GM19240 (cell line): ENCODE results near the gene HMGA1.

Experiments
- DNase-seq: peaks from one replicate; pipeline ENCODE4 v3.0.0; 2011; ENCODE audit warnings: low spot score; ENCODE audit not compliant: insufficient read length

Gene HMGA1, protein sequence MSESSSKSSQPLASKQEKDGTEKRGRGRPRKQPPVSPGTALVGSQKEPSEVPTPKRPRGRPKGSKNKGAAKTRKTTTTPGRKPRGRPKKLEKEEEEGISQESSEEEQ

DNA sequence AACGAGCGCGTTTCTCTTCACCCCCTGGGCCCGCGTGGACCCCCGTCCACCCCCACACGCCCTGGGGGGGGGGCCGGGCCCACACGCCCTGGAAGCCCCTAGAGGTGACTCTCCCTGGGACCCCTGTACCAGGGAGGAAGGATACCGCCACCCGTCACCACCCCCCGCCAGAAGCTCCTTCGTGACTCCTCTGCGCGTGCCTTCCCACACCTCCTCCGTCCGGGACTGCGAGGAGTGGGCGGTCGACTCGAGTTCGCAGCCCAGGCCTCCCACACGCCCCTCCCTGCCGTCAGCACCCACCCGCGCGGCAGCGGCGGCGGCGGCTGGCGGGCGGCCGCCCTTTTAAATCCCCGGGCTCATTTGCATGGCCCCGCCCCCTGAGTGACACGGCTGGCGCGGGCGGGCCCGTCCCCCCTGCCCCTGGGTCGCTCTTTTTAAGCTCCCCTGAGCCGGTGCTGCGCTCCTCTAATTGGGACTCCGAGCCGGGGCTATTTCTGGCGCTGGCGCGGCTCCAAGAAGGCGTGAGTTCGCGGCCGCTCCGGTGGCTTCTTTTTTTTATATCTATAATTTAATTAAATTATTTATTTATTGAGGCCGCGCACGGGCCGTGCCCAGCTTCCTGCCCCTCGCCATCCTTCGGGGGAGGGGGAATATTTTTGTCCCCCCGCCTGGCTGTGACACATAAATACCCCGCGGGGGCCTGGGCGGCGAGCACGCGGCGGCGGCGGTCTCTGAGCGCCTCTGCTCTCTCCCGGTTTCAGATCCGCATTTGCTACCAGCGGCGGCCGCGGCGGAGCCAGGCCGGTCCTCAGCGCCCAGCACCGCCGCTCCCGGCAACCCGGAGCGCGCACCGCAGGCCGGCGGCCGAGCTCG is at the start of gene HMGA1:
Gene HMGA1, plus strand, starts transcription at position 431 of the 873 bp plus-strand sequence. CDS start 3,908 bp downstream, outside the sequence.
- peak; percentile 95 for DNase-seq

DNA sequence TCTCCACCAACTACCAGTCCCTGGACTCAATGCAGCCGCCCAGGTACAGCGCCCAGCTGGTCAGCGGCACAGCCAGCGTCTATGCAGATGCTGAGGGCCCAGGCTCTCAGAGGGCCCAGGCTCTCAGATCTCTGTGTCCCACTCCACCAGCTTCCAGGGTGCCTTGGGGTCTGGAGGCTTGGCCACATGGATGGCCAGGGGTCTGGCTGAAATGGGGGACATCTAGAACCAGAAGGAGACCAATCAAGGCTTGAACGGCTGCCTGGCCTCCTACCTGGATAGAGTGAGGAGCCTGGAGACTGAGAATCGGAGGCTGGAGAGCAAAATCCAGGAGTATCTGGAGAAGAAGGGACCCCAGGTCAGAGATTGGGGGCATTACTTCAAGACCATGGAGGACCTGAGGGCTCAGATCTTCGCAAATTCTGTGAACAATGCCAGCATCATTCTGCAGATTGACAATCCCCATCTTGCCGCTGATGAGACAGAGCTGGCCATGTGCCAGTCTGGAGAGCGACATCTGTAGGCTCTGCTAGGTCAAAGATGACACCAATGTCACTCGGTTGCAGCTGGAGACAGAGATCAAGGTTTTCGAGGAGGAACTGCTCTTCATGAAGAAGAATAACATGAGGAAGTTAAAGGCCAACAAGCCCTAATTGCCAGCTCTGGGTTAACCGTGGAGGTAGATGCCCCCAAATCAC is 46.7 kb upstream of the HMGA1 start:
- DNase-seq = no peak

DNA sequence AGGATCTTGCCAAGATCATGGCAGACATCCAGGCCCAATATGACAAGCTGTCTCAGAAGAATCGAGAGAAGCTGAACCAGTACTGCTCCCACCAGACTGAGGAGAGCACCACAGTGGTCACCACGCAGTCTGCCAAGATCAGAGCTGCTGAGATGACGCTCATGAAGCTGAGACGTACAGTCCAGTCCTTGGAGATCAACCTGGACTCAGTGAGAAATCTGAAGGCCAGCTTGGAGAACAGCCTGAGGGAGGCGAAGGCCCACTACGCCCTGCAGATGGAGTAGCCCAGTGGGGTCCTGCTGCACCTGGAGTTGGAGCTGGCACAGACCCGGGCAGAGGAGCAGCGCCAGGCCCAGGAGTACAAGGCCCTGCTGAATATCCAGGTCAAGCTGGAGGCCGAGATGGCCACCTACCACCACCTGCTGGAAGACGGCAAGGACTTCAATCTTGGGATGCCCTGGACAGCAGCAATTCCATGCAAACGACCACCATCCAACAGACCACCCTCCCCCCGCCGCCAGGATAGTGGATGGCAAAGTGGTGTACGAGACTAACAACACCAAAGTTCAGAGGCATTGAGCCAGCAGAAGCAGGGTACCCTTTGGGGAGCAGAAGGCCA is 46.1 kb upstream of the HMGA1 start:
- DNase-seq = no peak

DNA sequence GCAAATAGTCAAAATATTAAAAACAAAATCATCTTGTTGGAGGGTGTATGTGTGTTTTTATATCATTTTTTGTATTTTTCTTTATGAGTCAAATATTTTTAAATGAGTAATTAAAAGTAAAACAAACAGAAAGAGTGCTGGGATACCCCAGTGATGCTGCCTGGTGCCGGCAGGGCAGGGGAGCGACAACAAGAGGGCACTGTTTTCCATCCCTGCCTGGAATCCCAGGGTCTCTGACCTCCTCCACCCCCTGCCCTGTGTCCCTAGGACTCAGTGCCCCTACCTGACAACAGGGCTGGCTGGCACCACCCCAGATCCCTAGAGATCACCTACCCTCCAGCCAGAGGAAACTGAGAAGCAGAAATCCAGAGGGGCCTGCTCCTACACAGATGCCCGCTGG is 41.9 kb upstream of the HMGA1 start:
- no peak for DNase-seq

DNA sequence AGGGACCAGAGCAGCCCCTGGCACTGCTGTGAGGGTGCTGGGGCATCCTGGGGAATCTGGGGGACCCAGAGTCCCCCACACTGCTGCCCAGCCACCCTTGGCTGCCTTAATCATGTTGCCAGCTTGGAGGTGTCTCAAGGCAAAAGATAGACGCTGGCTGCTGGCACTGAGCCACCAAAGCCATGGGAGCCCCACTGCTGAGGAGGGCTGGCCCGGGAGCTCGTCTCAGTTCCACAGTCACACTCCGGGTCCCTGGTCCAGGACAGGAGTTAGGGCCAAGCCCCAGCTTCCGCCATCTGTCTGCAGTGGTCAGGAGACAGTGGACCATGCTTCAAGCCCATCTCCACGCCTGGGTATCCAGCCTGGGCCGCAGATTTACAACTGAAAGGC is 41.0 kb upstream of the HMGA1 start:
- no peak for DNase-seq

DNA sequence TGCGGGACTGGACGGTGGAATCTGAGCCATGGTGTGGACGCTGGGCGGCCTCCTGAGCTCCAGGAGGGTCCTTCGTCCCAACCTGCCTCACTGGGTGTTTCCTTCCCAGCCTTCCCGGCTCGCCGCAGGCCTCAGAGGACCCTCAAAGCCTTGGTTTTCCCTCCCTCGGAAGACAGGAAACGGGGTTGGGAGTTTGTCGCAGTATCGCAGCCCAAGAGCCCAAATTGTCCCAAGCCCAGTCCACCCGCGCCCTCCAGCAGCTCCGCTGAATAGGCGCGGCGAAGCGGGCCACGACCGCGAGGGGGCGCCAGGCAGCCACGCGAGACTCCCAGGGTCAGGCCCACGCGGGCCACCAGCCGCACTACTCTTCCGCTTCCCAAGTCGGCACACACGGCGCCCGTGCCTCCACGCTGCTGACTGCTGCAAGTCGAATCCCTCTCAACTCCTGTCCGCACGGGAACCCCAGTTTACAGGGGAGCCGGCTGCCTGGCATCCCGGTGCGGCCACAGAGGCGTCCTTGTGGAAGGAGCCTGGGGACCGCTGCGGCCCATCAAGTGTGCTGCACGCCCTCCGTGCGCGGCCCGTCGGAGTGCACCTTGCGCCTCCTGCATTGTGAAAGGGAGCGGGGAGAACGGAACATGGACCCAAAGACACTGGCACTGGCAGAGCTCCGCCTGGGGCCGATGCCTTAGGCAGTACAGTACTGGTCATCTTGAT is 40.4 kb upstream of the HMGA1 start:
- DNase-seq = peak; percentile 89

DNA sequence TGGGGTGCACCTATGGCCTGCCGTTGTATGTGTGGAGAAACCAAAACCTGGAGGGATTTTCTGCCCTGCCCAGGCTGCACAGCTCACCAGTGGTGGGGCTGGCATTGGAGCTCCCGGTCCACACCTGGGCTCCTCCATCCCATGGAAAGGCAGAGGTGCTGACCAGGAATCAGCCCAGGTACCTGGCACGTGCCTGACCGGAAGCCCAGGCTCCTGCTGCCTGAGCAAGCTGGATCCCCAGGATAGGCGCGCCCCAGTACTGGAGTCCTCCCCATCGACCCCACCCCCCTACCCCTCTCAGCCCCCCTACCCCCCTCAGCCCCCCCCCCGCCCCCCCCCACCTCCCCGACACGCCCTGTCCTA is 39.9 kb upstream of the HMGA1 start:
- no peak for DNase-seq

DNA sequence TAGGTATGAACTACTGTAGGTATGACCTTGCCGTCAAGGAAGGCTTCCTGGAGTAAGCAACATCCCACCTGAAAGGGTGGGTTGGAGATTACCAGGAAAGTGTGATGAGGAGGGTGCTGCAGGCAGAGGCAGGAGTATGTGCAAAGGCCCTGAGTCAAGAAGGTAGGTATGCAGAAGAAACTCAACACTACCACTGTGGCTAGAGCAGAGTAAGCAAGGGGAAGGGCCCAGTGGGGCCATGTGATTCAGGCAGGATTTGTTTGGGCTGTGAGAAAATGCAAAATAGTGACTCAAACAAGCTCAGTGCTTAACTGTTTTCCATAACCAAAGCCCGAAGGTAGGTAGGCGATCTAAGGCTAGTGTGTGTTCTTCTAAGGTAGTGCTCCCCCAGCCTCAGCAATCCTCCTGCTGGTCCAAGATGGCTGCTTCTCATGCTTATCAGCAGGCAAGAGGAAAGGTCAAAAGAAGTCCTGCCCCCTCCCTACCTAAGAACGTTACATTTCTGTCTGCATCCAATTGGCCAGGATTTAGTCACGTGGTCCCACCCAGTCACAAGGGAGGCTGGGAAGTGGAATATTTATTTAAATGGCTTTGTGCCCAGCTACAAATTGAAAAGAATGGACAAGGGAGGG is 36.2 kb upstream of the HMGA1 start:
- DNase-seq = no peak

DNA sequence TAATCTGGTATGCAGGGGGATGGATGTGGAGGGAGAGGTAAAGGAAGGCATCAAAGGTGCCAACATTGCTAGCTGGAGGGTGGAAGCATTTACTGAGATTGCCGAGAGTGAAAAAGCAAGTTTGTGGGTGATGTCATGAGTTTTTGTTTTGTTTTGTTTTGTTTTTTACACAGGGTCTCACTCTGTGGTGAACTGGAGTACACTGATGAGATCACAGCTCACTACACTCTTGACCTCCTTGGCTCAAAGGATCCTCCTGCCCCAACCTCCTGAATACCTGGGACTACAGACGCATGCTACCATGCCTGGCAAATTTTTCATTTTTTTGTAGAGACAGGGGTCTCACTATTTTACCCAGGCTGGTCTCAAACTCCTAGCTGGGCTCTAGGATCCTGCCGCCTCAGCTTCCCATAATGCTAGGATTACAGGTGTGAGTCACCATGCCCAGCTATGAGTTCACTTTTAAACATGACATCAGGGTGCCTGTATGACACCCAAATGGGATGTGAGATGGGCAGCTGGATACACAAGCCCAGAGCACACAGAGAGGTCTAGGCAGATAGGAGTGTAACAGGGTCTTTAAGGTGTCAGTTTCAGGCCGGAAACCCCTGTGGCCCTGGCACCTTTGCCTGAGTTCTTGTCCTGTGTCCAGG is 35.1 kb upstream of the HMGA1 start:
- no peak for DNase-seq

DNA sequence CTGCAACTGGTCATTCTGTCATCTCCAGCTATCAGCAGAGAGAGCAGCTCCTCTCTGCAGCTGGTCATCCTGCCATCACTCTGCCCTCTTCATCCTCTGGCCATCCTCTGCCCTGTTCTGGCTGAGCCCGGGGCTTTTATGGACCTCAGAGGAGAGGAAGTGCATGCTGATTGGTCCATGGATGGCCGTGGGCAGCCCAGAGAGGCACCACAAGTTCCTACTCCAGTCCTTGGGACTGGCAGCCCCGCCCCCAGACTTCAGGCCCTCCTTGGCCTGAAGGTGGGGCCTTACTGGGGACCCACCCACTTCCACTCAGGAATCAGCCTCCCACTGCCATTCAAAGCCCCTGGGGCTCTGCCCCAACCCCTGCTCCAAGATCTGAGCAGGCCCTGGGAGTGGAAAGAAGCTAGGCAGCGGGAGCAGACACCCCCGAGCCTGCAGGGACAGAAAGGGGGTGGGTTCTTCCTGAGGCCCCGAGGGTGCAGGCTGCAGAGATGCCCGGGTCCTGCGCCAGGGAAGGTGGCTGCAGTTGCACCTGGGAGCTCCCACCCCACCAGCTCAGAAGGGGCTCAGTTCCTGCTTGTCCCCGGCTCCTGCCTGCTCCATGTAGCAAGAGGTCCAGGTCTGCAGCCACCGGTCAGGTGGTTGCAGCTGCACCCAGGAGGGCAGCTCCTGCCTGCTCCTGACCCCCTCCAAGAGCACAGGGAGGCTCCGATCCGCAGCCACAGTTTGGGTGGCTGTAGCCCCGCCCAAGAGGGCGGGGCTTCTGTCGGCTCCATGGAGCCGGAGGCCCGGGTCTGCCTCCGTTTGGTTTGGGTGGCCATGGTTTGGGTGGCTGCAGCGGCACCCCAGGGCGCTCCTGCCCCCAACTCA is 34.1 kb upstream of the HMGA1 start:
- DNase-seq = no peak

DNA sequence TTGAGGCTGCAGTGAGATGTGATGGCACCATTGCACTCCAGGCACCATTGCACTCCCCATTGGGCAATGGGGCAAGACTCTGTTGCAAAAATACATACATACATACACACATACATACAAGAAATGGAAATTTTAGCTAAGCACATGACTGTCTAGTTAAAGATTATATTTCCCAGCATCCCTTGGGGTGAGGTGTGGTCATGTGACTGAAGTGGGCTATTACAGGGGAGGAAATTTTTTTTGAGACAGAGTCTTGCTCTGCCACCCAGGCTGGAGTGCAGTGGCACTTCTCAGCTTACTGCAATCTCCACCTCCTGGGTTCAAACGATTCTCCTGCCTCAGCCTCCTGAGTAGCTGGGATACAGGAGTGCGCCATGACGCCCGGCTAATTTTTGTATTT is 32.0 kb upstream of the HMGA1 start:
- no peak for DNase-seq

DNA sequence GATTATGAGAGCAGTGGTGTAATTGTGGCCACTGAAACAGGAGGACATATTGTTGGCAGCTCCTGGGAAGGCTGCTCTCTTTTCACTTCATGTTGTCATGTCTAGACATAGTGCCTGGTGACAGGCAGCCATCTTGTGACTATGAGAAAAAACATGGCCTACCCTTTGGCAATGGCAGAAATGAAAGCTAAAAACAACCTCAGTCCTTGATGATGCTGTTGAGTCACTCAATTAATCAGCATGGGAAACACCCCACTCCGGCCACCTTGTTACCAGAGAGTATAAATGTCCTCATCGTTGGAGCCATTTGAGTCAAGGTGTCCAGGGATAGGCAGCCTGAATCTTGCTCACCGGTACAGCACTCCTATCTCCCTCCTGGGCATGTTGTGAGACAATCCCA is 31.2 kb upstream of the HMGA1 start:
- no peak for DNase-seq

DNA sequence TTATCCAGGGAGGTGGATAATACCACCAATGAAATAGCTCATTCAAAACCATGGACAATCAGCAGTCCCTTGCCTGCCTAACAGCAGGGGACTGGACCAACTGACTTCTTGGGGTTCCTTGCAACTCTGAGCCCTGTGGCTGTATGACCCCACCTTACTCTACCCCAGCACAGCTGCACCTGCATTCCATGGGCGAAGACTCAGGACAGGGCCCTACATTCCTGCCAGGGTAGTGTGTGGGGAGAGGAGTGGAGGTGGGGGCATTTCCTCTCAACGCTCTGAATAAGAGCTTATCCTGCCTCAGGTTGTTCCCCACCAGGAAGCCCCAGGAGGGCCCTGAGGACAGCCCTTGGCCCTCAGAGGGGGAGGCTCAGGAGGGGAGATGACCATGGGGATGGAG is 30.8 kb upstream of the HMGA1 start:
- no peak for DNase-seq

DNA sequence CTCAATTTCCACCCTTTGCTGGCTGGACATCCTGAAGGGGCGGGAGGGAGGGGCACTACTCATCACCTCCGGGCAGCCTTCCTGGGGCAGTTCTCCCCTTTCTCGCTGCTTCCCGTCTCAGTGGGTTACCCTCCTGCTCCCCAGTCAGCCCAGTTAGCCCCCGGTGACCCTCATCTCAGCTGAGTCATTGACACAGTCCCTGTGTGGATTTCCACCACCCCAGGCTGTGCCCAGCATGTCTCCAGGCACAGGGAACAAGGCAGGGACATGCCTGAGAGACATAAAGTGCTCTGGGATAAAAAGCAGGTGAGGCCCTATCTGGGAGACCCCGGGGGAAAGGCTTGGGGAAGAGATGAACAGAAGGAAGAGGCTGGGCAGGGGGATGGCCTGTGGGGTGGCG is 29.9 kb upstream of the HMGA1 start:
- no peak for DNase-seq

DNA sequence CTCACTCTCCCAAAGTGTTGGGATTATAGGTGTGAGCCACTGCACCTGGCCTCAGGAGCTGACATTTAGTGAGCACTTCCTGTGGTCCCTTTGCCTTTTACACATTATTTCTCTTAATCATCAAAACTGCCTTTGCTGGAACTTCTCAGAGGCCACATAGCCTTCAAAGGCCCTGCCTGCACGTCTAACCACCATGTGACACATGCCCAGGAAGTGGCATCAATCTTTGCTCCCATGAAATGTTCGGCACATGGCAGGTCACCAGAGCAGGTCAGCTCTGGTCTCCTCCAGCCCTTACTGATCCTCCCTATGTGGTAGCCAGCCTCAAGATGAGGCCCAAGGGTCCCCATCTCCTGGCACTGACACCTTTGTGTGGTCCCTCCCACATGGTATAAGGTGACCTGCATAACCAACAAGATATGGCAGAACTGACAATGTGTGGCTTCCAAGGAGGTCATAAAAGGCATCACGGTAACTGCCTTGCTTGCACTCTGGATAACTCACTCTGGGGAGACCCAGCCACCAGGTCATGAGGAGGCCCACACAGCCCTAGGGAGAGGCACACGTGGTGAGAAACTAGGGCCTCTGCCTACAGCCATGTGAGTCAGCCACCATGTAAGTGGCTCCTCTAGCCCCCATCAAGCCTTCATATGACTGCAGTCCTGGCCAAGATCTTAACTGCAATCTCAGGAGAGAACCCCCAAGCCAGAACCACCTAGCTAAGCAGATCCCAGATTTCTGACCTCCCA is 28.8 kb upstream of the HMGA1 start:
- no peak for DNase-seq

DNA sequence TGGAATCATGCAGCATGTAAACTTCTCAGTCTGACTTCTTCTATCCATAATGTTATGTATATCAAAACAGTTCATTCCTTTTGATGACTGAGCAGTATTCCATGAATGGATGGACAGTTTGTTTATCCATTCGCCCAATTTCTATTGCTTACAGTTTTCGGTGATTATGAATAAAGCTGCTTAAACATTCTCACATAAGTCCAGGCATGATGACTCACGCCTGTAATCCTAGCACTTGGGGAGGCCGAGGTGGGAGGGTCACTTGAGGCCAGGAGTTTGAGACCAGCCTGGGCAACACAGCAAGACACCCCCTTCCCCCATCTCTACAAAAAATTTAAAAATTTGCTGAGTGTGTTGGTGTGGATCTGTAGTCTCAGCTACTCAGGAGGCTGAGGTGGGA is 22.9 kb upstream of the HMGA1 start:
- no peak for DNase-seq

DNA sequence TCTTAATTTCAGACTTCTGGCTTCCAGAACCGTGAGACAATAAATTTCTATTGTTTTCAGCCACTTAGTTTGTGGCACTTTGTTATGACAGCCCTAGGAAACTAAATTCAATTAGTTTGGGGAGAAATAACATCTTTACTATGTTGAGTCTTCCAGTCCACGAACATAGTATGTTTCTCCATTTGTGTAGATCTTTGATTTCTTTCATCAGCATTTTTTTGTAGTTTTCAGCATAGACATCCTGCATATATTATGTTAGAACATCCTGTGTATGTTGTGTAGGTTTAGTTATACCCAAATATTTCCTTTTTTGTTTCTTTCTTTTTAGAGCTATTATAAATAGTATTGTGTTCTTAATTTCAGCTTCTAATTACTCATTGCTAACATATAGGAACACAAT is 18.0 kb upstream of the HMGA1 start:
- no peak for DNase-seq

DNA sequence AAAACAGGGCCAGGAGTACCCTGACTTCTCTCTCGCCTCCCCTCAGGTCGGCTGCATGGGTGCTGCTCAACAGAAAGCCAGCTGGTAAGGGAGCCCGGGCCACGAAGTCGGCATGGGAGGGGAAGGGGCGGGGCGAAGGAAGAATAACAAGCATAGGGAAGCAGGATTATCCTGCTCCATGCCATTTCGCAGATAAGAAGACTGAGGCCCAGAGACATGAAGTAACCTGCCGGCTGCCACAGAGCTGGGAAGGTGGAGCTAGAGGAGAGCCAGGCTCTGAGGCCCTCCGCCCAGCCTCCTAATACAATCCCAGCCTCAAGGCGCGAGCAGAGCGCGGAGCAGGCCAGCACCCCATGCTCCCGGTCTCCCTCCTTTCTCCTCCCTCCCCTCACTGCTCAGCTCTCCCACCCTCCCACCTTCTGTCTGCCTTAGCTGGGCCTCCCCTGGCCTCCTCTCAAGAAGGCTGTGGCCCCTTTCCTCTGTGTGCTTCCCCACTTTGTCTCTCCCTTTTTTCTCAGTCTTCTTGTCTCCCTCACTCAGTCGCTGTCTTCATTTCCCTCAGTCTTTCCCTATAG is 13.2 kb upstream of the HMGA1 start:
- DNase-seq = no peak
